PFSK-1 (cell line): ENCODE results near the gene CAMKK2.

Experiments used
- POLR2AphosphoS5 ChIP-seq: IDR thresholded peaks from 2 replicates; pipeline ENCODE4 v1.6.1; 2012; ENCODE audit warnings: low read depth, mild to moderate bottlenecking, control low read depth, low read length, moderate library complexity
- SIN3A ChIP-seq: IDR thresholded peaks from 2 replicates; pipeline ENCODE4 v1.6.1; 2012; ENCODE audit warnings: mild to moderate bottlenecking, low read length, moderate library complexity, borderline replicate concordance; ENCODE audit not compliant: insufficient read depth
- TAF1 ChIP-seq: IDR thresholded peaks from 2 replicates; pipeline ENCODE4 v1.6.1; 2012; ENCODE audit warnings: low read length, control low read depth, borderline replicate concordance; ENCODE audit not compliant: insufficient read depth

DNA sequence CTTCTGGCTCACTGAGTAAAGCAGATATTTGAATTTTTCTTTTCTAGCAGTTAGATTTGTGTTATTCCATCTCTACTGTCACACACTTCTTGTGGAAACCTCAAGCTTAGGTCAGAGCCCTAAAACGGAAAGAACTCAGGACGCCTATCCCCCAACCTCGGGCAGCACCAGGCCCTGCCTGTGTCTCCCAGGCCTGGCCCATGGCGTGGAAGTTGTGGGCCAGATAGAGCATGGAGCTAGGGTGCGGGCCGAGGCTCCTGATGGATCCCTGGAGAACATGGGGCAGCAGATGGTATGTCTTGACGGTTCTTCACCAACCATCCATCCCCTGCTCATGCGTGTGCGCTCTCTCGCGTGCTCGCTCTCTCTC lies 66.0 kb downstream of the CAMKK2 start:
- no peak for TF ChIP-seq TAF1
- TF ChIP-seq SIN3A: no peak
- TF ChIP-seq POLR2AphosphoS5: no peak
